ENCODE measurements around the gene SLC35F3.
"Not testable (repeated sequence)": the region's sequence is repeated elsewhere in the genome, so short reads cannot be mapped to it uniquely, and the experiment has no call there.

The SLC35F3 gene

GRCh38 chr1:234300096-234300495 is 395.6 kb downstream of the SLC35F3 start:
- no peak for DNase-seq

GRCh38 chr1:234301663-234302062 is 397.2 kb downstream of the SLC35F3 start:
- DNase-seq, result not testable (repeated sequence)

- no peak for DNase-seq
Measured at GRCh38 chr1:234302354-234302962, 398.0 kb downstream of the SLC35F3 start.

GRCh38 chr1:234303231-234303630 is 398.8 kb downstream of the SLC35F3 start:
- no peak for DNase-seq

- no peak for DNase-seq
Measured at GRCh38 chr1:234307726-234308125, 403.2 kb downstream of the SLC35F3 start.

GRCh38 chr1:234309243-234309597 is 404.7 kb downstream of the SLC35F3 start:
- no peak for DNase-seq

- peak; percentile 54 for DNase-seq
Measured at GRCh38 chr1:234309598-234310459, 405.4 kb downstream of the SLC35F3 start.

GRCh38 chr1:234310460-234310817 is 406.0 kb downstream of the SLC35F3 start:
- no peak for DNase-seq

- no peak for DNase-seq
Measured at GRCh38 chr1:234311414-234311813, 406.9 kb downstream of the SLC35F3 start.

- DNase-seq, result no peak
Measured at GRCh38 chr1:234313171-234313570, 408.7 kb downstream of the SLC35F3 start.

GRCh38 chr1:234315091-234315541 is 410.6 kb downstream of the SLC35F3 start:
- no peak for DNase-seq

- no peak for DNase-seq
Measured at GRCh38 chr1:234315588-234315987, 411.1 kb downstream of the SLC35F3 start.

GRCh38 chr1:234316486-234316885 is 412.0 kb downstream of the SLC35F3 start:
- DNase-seq, result no peak

- no peak for DNase-seq
Measured at GRCh38 chr1:234316937-234317336, 412.5 kb downstream of the SLC35F3 start.

GRCh38 chr1:234320069-234320468 is 415.6 kb downstream of the SLC35F3 start:
- no peak for DNase-seq

GRCh38 chr1:234320549-234320948 is 416.1 kb downstream of the SLC35F3 start:
- DNase-seq, result no peak

GRCh38 chr1:234321231-234321630 is 416.8 kb downstream of the SLC35F3 start:
- DNase-seq, result no peak

GRCh38 chr1:234322097-234322496 is 417.6 kb downstream of the SLC35F3 start:
- DNase-seq, result no peak

- no peak for DNase-seq
Measured at GRCh38 chr1:234322979-234323378, 418.5 kb downstream of the SLC35F3 start.

GRCh38 chr1:234324821-234325220 is 420.3 kb downstream of the SLC35F3 start:
- DNase-seq, result no peak

GRCh38 chr1:234325878-234326496 is 421.5 kb downstream of the SLC35F3 start:
- DNase-seq, result no peak

GRCh38 chr1:234326497-234327366 is 422.3 kb downstream of the SLC35F3 start:
- DNase-seq, result peak; percentile 31

- DNase-seq, result no peak
Measured at GRCh38 chr1:234327577-234328164, 423.2 kb downstream of the SLC35F3 start.
